Right ventricle myocardium superior (tissue), 1 donor: ENCODE measurements around the gene CIITA. TPM values are rescaled to one million over a fixed set of nuclear protein-coding genes. Genes with fewer than 3 reads are reported as not detected.

Experiments used
- ATAC-seq: fragments of 200-7000 bp; cut with Tn5 transposase; one replicate; pipeline ENCODE4 v1.9.1; 2020; ENCODE audit warnings: mild to moderate bottlenecking; ENCODE audit not compliant: poor library complexity
- DNase-seq: peaks from one replicate; pipeline ENCODE4 v3.0.0-alpha.2; 2020
- intact Hi-C: fragments of 100-400 bp; cut with DNase I; formaldehyde crosslinking; loops from one replicate; pipeline ENCODE4 v1.11.2; 2022
- total RNA-seq: library from RNA; stranded (reverse); fragmentation: NEBNext Ultra II Directional; extraction: Animal tissue kit (Norgen Biotek cat#: 25700); gene quantifications from one replicate; pipeline ENCODE4 v1.2.1, GENCODE V29; 2021
- donor health status: DM: no; HTN: yes; CAD: no; lungs with severe emphysema.

CIITA gene
- total RNA-seq, 1 donor from 2014 or later: 7.9 TPM

- no peak for DNase-seq
- peak; percentile 67 for ATAC-seq
- intact Hi-C loops: no loop called here
Observed at GRCh38 chr16:10846213-10846998, 30.6 kb upstream of the CIITA start.

- intact Hi-C loops: no loop called here
- DNase-seq (no peak), ATAC-seq (no peak)
Observed at GRCh38 chr16:10847176-10847575, 29.8 kb upstream of the CIITA start.

GRCh38 chr16:10849736-10850477 lies 27.1 kb upstream of the CIITA start:
- DNase-seq (no peak), ATAC-seq (no peak)
- intact Hi-C loops: no loop called here

- DNase-seq (no peak), ATAC-seq (no peak)
- intact Hi-C loops: no loop called here
Observed at GRCh38 chr16:10850478-10850850, 26.5 kb upstream of the CIITA start.

GRCh38 chr16:10851512-10851911 lies 25.5 kb upstream of the CIITA start:
- DNase-seq (no peak), ATAC-seq (no peak)
- intact Hi-C loops: no loop called here

GRCh38 chr16:10852286-10852685 lies 24.7 kb upstream of the CIITA start:
- intact Hi-C loops: no loop called here
- ATAC-seq (no peak), DNase-seq (no peak)

GRCh38 chr16:10852948-10853347 lies 24.1 kb upstream of the CIITA start:
- ATAC-seq: no peak
- intact Hi-C loops: no loop called here
- DNase-seq: no peak

GRCh38 chr16:10856042-10856441 lies 21.0 kb upstream of the CIITA start:
- DNase-seq: no peak
- no peak for ATAC-seq

GRCh38 chr16:10858203-10858602 lies 18.8 kb upstream of the CIITA start:
- intact Hi-C loops: no loop called here
- no peak for ATAC-seq

More at GRCh38 chr16:10856042-10856441, 21.0 kb upstream of the CIITA start:
- intact Hi-C loops: no loop called here

GRCh38 chr16:10859020-10859419 lies 18.0 kb upstream of the CIITA start:
- ATAC-seq (no peak), DNase-seq (no peak)
- intact Hi-C loops: no loop called here

More at GRCh38 chr16:10858203-10858602, 18.8 kb upstream of the CIITA start:
- DNase-seq: no peak

GRCh38 chr16:10859658-10860057 lies 17.3 kb upstream of the CIITA start:
- intact Hi-C loops: no loop called here
- no peak for ATAC-seq
- DNase-seq: no peak

- DNase-seq: no peak
Observed at GRCh38 chr16:10862438-10862837, 14.6 kb upstream of the CIITA start.

GRCh38 chr16:10865991-10866966 lies 10.7 kb upstream of the CIITA start:
- DNase-seq: peak; percentile 76
- ATAC-seq: peak; percentile 49
- intact Hi-C loops: no loop called here

More at GRCh38 chr16:10862438-10862837, 14.6 kb upstream of the CIITA start:
- ATAC-seq: peak; percentile 55
- intact Hi-C loops: no loop called here

- ATAC-seq: no peak
- intact Hi-C loops: no loop called here
- no peak for DNase-seq
Observed at GRCh38 chr16:10867199-10867598, 9.8 kb upstream of the CIITA start.

GRCh38 chr16:10868104-10868595 lies 8.9 kb upstream of the CIITA start:
- ATAC-seq: no peak
- no peak for DNase-seq
- intact Hi-C loops: no loop called here

- peak; percentile 57 for ATAC-seq
- DNase-seq: peak; percentile 69
- intact Hi-C loops: no loop called here
Observed at GRCh38 chr16:10868596-10869469, 8.2 kb upstream of the CIITA start.

- DNase-seq (no peak), ATAC-seq (no peak)
- intact Hi-C loops: no loop called here
Observed at GRCh38 chr16:10870137-10870776, 6.7 kb upstream of the CIITA start.

GRCh38 chr16:10870808-10871156 lies 6.2 kb upstream of the CIITA start:
- intact Hi-C loops: no loop called here
- DNase-seq (no peak), ATAC-seq (no peak)
